IMR-90 (cell line): ENCODE data around the gene AAK1. TPM values are rescaled to one million over a fixed set of nuclear protein-coding genes. Genes with fewer than 3 reads are reported as not detected.

Source experiments
- ATAC-seq: fragments of 200-7000 bp; cut with Tn5 transposase; 2 replicates; pipeline ENCODE4 v1.9.1; 2020; ENCODE audit warnings: low read depth, mild to moderate bottlenecking, moderate library complexity
- BruUV-seq: library from RNA; stranded (reverse); fragments of 400-500 nt; replicated peaks from 2 replicates; lab custom pipeline; 2021; lab: Mats Ljungman, UMichigan
- CTCF ChIA-PET: fragments of 300-600 bp; formaldehyde crosslinking; extraction: SDS; loops from one replicate; lab custom pipeline; 2021; ENCODE audit warnings: antibody characterized with exemption; lab: Yijun Ruan, JAX
- POLR2A ChIA-PET: fragments of 300-600 bp; sonication (Branson Sonifier 250); formaldehyde crosslinking; loops from one replicate; lab custom pipeline; 2022; ENCODE audit warnings: antibody characterized with exemption; ENCODE audit not compliant: unreplicated experiment; lab: Charles Lee
- DNase-seq: peaks from one replicate; pipeline ENCODE4 v3.0.0; 2013
- H2AFZ ChIP-seq: replicated peaks from 2 replicates; pipeline ENCODE3; 2013; ENCODE audit warnings: low read length, mild to moderate bottlenecking; ENCODE audit not compliant: poor library complexity
- H2AK5ac ChIP-seq: 2 replicates; pipeline ENCODE4 v1.6.1; 2013; ENCODE audit warnings: low read depth, low read length, inconsistent platforms
- H2AK9ac ChIP-seq: replicated peaks from 2 replicates; pipeline ENCODE3; 2013; ENCODE audit warnings: mild to moderate bottlenecking, low read depth, low read length, moderate library complexity; ENCODE audit not compliant: poor library complexity
- H2BK120ac ChIP-seq: 2 replicates; pipeline ENCODE4 v1.6.1; 2013; ENCODE audit warnings: low read depth, low read length, inconsistent platforms
- H2BK15ac ChIP-seq: 3 replicates; pipeline ENCODE4 v1.6.1; 2013; ENCODE audit warnings: low read depth, low read length, inconsistent platforms
- H2BK20ac ChIP-seq: 2 replicates; pipeline ENCODE4 v1.6.1; 2013; ENCODE audit warnings: low read depth, mild to moderate bottlenecking, inconsistent platforms, low read length, moderate library complexity
- H2BK5ac ChIP-seq: 2 replicates; pipeline ENCODE4 v1.6.1; 2013; ENCODE audit warnings: mild to moderate bottlenecking, low read depth, low read length, inconsistent platforms; ENCODE audit not compliant: poor library complexity, severe bottlenecking
- H3K14ac ChIP-seq: replicated peaks from 2 replicates; pipeline ENCODE4 v1.6.1; 2013; ENCODE audit warnings: low read depth, low read length, inconsistent platforms
- H3K18ac ChIP-seq: 2 replicates; pipeline ENCODE4 v1.6.1; 2013; ENCODE audit warnings: low read depth, low read length, control low read depth
- H3K23ac ChIP-seq: 2 replicates; pipeline ENCODE4 v1.6.1; 2013; ENCODE audit warnings: low read depth, low read length, inconsistent platforms
- H3K27ac ChIP-seq: 2 replicates; pipeline ENCODE4 v1.5.1; 2013; ENCODE audit warnings: mild to moderate bottlenecking, control low read depth, low read length; ENCODE audit not compliant: insufficient read depth
- H3K27me3 ChIP-seq: 2 replicates; pipeline ENCODE4 v1.6.1; 2013; ENCODE audit warnings: low read length; ENCODE audit not compliant: control insufficient read depth, insufficient read depth
- H3K36me3 ChIP-seq: 2 replicates; pipeline ENCODE4 v1.6.1; 2013; ENCODE audit warnings: low read length, mixed read lengths; ENCODE audit not compliant: control insufficient read depth, insufficient read depth
- H3K4ac ChIP-seq: 2 replicates; pipeline ENCODE4 v1.6.1; 2013; ENCODE audit warnings: low read depth, low read length, inconsistent platforms
- H3K4me1 ChIP-seq: 2 replicates; pipeline ENCODE4 v1.6.1; 2013; ENCODE audit warnings: low read length, mixed read lengths; ENCODE audit not compliant: control insufficient read depth, insufficient read depth
- H3K4me2 ChIP-seq: 2 replicates; pipeline ENCODE4 v1.6.1; 2013; ENCODE audit warnings: low read depth, mild to moderate bottlenecking, control low read depth, low read length, moderate library complexity
- H3K4me3 ChIP-seq: 2 replicates; pipeline ENCODE4 v1.5.1; 2013; ENCODE audit warnings: low read depth, mild to moderate bottlenecking, control low read depth, low read length, moderate library complexity; ENCODE audit not compliant: insufficient read depth
- H3K56ac ChIP-seq: 2 replicates; pipeline ENCODE4 v1.6.1; 2013; ENCODE audit warnings: low read length, inconsistent platforms; ENCODE audit not compliant: insufficient read depth; ENCODE audit errors: extremely low read depth
- H3K79me1 ChIP-seq, 2 experiments: 2 replicates each; pipeline ENCODE4 v1.6.1; 2013; ENCODE audit warnings: low read length in 2 of 2, inconsistent platforms in 1 of 2, low read depth in 1 of 2
- H3K9ac ChIP-seq: 2 replicates; pipeline ENCODE4 v1.6.1; 2013; ENCODE audit warnings: low read depth, low read length, control low read depth
- H3K9me1 ChIP-seq: 2 replicates; pipeline ENCODE4 v1.6.1; 2013; ENCODE audit warnings: low read length, inconsistent platforms; ENCODE audit not compliant: insufficient read depth
- H3K9me3 ChIP-seq: 2 replicates; pipeline ENCODE4 v1.6.1; 2013; ENCODE audit warnings: low read length; ENCODE audit not compliant: control insufficient read depth, insufficient read depth
- H4K20me1 ChIP-seq: 2 replicates; pipeline ENCODE4 v1.6.1; 2013; ENCODE audit warnings: low read length, inconsistent platforms; ENCODE audit not compliant: insufficient read depth
- H4K5ac ChIP-seq: 2 replicates; pipeline ENCODE4 v1.6.1; 2013; ENCODE audit warnings: mild to moderate bottlenecking, low read depth, low read length, control low read depth
- H4K8ac ChIP-seq, 2 experiments: 2 replicates each; pipeline ENCODE4 v1.6.1; 2013; ENCODE audit warnings: low read depth in 2 of 2, low read length in 2 of 2, control low read depth in 1 of 2, inconsistent platforms in 1 of 2
- H4K91ac ChIP-seq: 2 replicates; pipeline ENCODE4 v1.6.1; 2013; ENCODE audit warnings: low read depth, low read length, inconsistent platforms; ENCODE audit not compliant: insufficient read depth
- BHLHE40 ChIP-seq: fragments of 150-350 bp; IDR thresholded peaks from 2 replicates; pipeline ENCODE4 v1.6.1; 2016; ENCODE audit warnings: mild to moderate bottlenecking, low read depth, low read length
- FOS ChIP-seq: fragments of 150-350 bp; IDR thresholded peaks from 2 replicates; pipeline ENCODE4 v1.6.1; 2016; ENCODE audit warnings: low read depth, low read length
- MAFK ChIP-seq: IDR thresholded peaks from 2 replicates; pipeline ENCODE4 v1.6.1; 2012; ENCODE audit warnings: low read depth, low read length, improper control_type of control experiment
- MXI1 ChIP-seq: IDR thresholded peaks from 2 replicates; pipeline ENCODE4 v1.6.1; 2012; ENCODE audit warnings: low read depth, mild to moderate bottlenecking, low read length, moderate library complexity, borderline replicate concordance
- SMC3 ChIP-seq: fragments of 150-350 bp; IDR thresholded peaks from 2 replicates; pipeline ENCODE4 v1.6.1; 2016; ENCODE audit warnings: low read depth, mild to moderate bottlenecking, antibody characterized with exemption, low read length, moderate library complexity
- USF2 ChIP-seq: fragments of 150-350 bp; IDR thresholded peaks from 2 replicates; pipeline ENCODE4 v1.6.1; 2017; ENCODE audit warnings: mild to moderate bottlenecking, antibody characterized with exemption, low read length, low read depth
- WGBS, 2 experiments: methylation state at CpG; one replicate each; pipeline versions ENCODE4 v1.1.5 to v1.1.7; 2013; ENCODE audit warnings: missing lambda C conversion rate in 2 of 2; ENCODE audit not compliant: insufficient read length in 1 of 2; ENCODE audit errors: extremely low coverage in 2 of 2; 5-methylcytosine and 5-hydroxymethylcytosine counted together
- dilution Hi-C: fragments of 300-500 bp; cut with HindIII; formaldehyde crosslinking; loops from one replicate; pipeline ENCODE4 v1.14.3; 2018; ENCODE audit warnings: low sequenced_read_pairs; ENCODE audit not compliant: unreplicated experiment
- in situ Hi-C: fragments of 300-500 bp; cut with MboI; formaldehyde crosslinking; loops from 3 replicates; pipeline ENCODE4 v1.14.3; 2019; ENCODE audit warnings: low sequenced_read_pairs, inconsistent platforms, mixed read lengths
- intact Hi-C: fragments of 100-400 bp; cut with micrococcal nuclease; formaldehyde crosslinking; loops from 2 replicates; pipeline ENCODE4 v1.10.0; 2022
- polyA plus RNA-seq, 3 experiments: library from polyadenylated mRNA; depleted of rRNA; stranded (reverse); fragments of >200 nt; gene quantifications; 2 replicates each; pipeline ENCODE4 v1.2.3, GENCODE V29; 2012; ENCODE audit warnings: low replicate concordance in 1 of 3
- total RNA-seq: library from RNA; depleted of rRNA; stranded (reverse); fragments of >200 nt; gene quantifications from 2 replicates; pipeline ENCODE4 v1.2.3, GENCODE V29; 2012

Gene AAK1
- total and polyA plus RNA-seq, 2 of the 4 experiments (the other 2 are of a cell fraction) = 21.9 to 26.5 TPM

GRCh38 chr2:69494126-69494525 is 149.4 kb downstream of the AAK1 start:
- POLR2A ChIA-PET = no interaction called here
- Histone ChIP-seq H3K27me3 (no peaks in the 10 kb centered on the region), H3K9me1 (peaks cover 5% of the 10 kb centered on the region), H2BK5ac (no peak overlapping the region), H3K14ac (no peak overlapping the region), H3K27ac (no peak overlapping the region), H4K8ac (no peak overlapping the region), H3K4ac (no peak overlapping the region), H3K79me1 (peaks cover 7 to 16% of the 10 kb centered on the region in 2 experiments; a peak in 3 of 4 replicates), H3K56ac (no peak overlapping the region), H2AK5ac (no peak overlapping the region), H4K91ac (no peak overlapping the region), H3K4me3 (no peak overlapping the region), H2BK120ac (no peak overlapping the region), H3K23ac (no peak overlapping the region), H3K18ac (no peak overlapping the region), H2AFZ (no peak overlapping the region), H2BK20ac (no peak overlapping the region), H3K9ac (no peak overlapping the region), H4K20me1 (no peaks in the 10 kb centered on the region), H4K5ac (no peak overlapping the region), H2BK15ac (no peak overlapping the region), H3K9me3 (no peaks in the 10 kb centered on the region), H3K36me3 (peaks cover 27% of the 10 kb centered on the region), H3K4me1 (peaks cover 2% of the 10 kb centered on the region; the same call in 1 of the 2 replicates), H3K4me2 (no peak overlapping the region), H2AK9ac (no peak overlapping the region)
- dilution Hi-C loops = no loop called here
- in situ Hi-C loops = no loop called here
- ATAC-seq (no peak), DNase-seq (no peak)
- CTCF ChIA-PET = no interaction called here
- TF ChIP-seq BHLHE40 (no peak), USF2 (no peak), MAFK (no peak), MXI1 (no peak), FOS (no peak), SMC3 (no peak)
- WGBS, 2 experiments = no CpG with 5 or more reads among the region's 3 CpGs
- no TSS peak for BruUV-seq
- intact Hi-C loops = no loop called here
